Esophagus muscularis mucosa (tissue), 4 donors: ENCODE data around the gene LINC00305. TPM values are rescaled to one million over a fixed set of nuclear protein-coding genes. Genes with fewer than 3 reads are reported as not detected.

Experiments
- DNase-seq: peaks from one replicate; pipeline ENCODE4 v3.0.0-alpha.2; 2017; ENCODE audit errors: extremely low spot score
- H3K27ac ChIP-seq, 4 donors: fragments of 200-600 bp; sonication (generic); replicated peaks in 1 of 4; 1 replicate in 3 of 4; 2 replicates in 1 of 4; pipeline ENCODE4 v1.5.1; 2016 to 2019; ENCODE audit warnings: mild to moderate bottlenecking in 1 of 4
- H3K27me3 ChIP-seq, 4 donors: fragments of 200-600 bp; sonication (generic); one replicate each; pipeline versions ENCODE4 v1.5.1 to v1.6.0; 2016 to 2019
- H3K36me3 ChIP-seq, 4 donors: fragments of 200-600 bp; sonication (generic); one replicate each; pipeline ENCODE4 v1.5.1; 2016 to 2019
- H3K4me1 ChIP-seq, 4 donors: fragments of 200-600 bp; sonication (generic); one replicate each; pipeline ENCODE4 v1.5.1; 2016 to 2019
- H3K4me3 ChIP-seq, 4 donors: fragments of 200-600 bp; sonication (generic); 1 replicate in 2 of 4; 2 replicates in 2 of 4; pipeline ENCODE4 v1.5.1; 2016 to 2019; ENCODE audit warnings: mild to moderate bottlenecking in 4 of 4, moderate library complexity in 1 of 4
- H3K9me3 ChIP-seq, 4 donors: fragments of 200-600 bp; sonication (generic); 1 replicate in 3 of 4; 2 replicates in 1 of 4; pipeline ENCODE4 v1.5.1; 2016 to 2019
- EP300 ChIP-seq: sonication (generic); formaldehyde crosslinking; IDR thresholded peaks from one replicate; pipeline ENCODE4 v1.6.1; 2017; ENCODE audit warnings: antibody characterized with exemption
- POLR2A ChIP-seq: fragments of 450-650 bp; IDR thresholded peaks from one replicate; pipeline ENCODE4 v1.6.1; 2017; ENCODE audit warnings: antibody characterized with exemption, moderate library complexity, mild to moderate bottlenecking, low read depth
- POLR2AphosphoS5 ChIP-seq, 2 donors: sonication (generic); formaldehyde crosslinking; IDR thresholded peaks; one replicate each; pipeline ENCODE4 v1.6.1; 2017; ENCODE audit warnings: antibody characterized with exemption in 2 of 2
- WGBS: methylation state at CpG from one replicate; pipeline ENCODE4 v1.1.5; 2018; 5-methylcytosine and 5-hydroxymethylcytosine counted together
- intact Hi-C: fragments of 100-400 bp; cut with DNase I; formaldehyde crosslinking; loops from one replicate; pipeline ENCODE4 v1.15.1; 2023
- total RNA-seq, 4 donors: library from RNA; depleted of rRNA; stranded (reverse); fragments of >200 nt; gene quantifications; one replicate each; pipeline versions ENCODE4 v1.1.0 to v1.2.1, GENCODE V29; 2016
- TF ChIP-seq, protein P1 (sequence below), 3 experiments: fragments of 200-600 bp in 2 of 3; fragments of 450-650 bp in 1 of 3; sonication (generic) in 2 of 3; IDR thresholded peaks; one replicate each; pipeline ENCODE4 v1.5.1; 2017 to 2019; ENCODE audit warnings: antibody characterized with exemption in 3 of 3, mild to moderate bottlenecking in 2 of 3, moderate library complexity in 1 of 3

Gene LINC00305
- total RNA-seq, 4 donors from 2014 or later, result not detected

GRCh38 chr18:64137914-64138313, 11.0 kb downstream of the LINC00305 start:
- no peak overlapping the region for H3K27ac ChIP-seq
- DNase-seq, result no peak
- no peaks in the 10 kb centered on the region for H3K36me3 ChIP-seq
- no peaks in the 10 kb centered on the region for H3K4me1 ChIP-seq
- H3K9me3 ChIP-seq, result no peaks in the 10 kb centered on the region
- TF ChIP-seq POLR2A (no peak), EP300 (no peak), POLR2AphosphoS5 (IDR thresholded peaks at IDR 0.05) (no peak)
- TF ChIP-seq, protein P1, sequence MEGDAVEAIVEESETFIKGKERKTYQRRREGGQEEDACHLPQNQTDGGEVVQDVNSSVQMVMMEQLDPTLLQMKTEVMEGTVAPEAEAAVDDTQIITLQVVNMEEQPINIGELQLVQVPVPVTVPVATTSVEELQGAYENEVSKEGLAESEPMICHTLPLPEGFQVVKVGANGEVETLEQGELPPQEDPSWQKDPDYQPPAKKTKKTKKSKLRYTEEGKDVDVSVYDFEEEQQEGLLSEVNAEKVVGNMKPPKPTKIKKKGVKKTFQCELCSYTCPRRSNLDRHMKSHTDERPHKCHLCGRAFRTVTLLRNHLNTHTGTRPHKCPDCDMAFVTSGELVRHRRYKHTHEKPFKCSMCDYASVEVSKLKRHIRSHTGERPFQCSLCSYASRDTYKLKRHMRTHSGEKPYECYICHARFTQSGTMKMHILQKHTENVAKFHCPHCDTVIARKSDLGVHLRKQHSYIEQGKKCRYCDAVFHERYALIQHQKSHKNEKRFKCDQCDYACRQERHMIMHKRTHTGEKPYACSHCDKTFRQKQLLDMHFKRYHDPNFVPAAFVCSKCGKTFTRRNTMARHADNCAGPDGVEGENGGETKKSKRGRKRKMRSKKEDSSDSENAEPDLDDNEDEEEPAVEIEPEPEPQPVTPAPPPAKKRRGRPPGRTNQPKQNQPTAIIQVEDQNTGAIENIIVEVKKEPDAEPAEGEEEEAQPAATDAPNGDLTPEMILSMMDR (IDR thresholded peaks at IDR 0.05), result no peak
- H3K4me3 ChIP-seq, result no peak overlapping the region
- WGBS, result 60% methylated on average over 1 of the region's 1 CpG
- no peaks in the 10 kb centered on the region for H3K27me3 ChIP-seq
- intact Hi-C loops, result no loop called here

- no peak for TF ChIP-seq POLR2AphosphoS5 (IDR thresholded peaks at IDR 0.05)
- TF ChIP-seq, protein P1 (IDR thresholded peaks at IDR 0.05), result no peak
- TF ChIP-seq POLR2A, result no peak
- no peak for TF ChIP-seq EP300
Measured at GRCh38 chr18:64134044-64134747, 14.7 kb downstream of the LINC00305 start.

GRCh38 chr18:64132871-64133270, 16.0 kb downstream of the LINC00305 start:
- no peaks in the 10 kb centered on the region for H3K9me3 ChIP-seq
- no peaks in the 10 kb centered on the region for H3K4me1 ChIP-seq
- intact Hi-C loops, result no loop called here
- no peaks in the 10 kb centered on the region for H3K36me3 ChIP-seq
- DNase-seq, result no peak
- H3K4me3 ChIP-seq, result no peak overlapping the region
- no peak overlapping the region for H3K27ac ChIP-seq
- H3K27me3 ChIP-seq, result no peaks in the 10 kb centered on the region
- 49% methylated on average over 2 of the region's 2 CpGs for WGBS
- TF ChIP-seq POLR2AphosphoS5 (IDR thresholded peaks at IDR 0.05) (no peak), POLR2A (no peak), EP300 (no peak)
- TF ChIP-seq, protein P1 (IDR thresholded peaks at IDR 0.05), result no peak

More at GRCh38 chr18:64134044-64134747, 14.7 kb downstream of the LINC00305 start:
- no peaks in the 10 kb centered on the region for H3K9me3 ChIP-seq
- no peak overlapping the region for H3K4me3 ChIP-seq
- no peak for DNase-seq
- WGBS, result 80% methylated on average over 6 of the region's 6 CpGs
- intact Hi-C loops, result no loop called here
- H3K27ac ChIP-seq, result no peak overlapping the region
- H3K27me3 ChIP-seq, result no peaks in the 10 kb centered on the region
- no peaks in the 10 kb centered on the region for H3K36me3 ChIP-seq
- no peaks in the 10 kb centered on the region for H3K4me1 ChIP-seq

- H3K36me3 ChIP-seq, result no peaks in the 10 kb centered on the region
Measured at GRCh38 chr18:64131314-64131713, 17.6 kb downstream of the LINC00305 start.

More at GRCh38 chr18:64131314-64131713, 17.6 kb downstream of the LINC00305 start:
- Histone ChIP-seq H3K27ac (no peak overlapping the region), H3K27me3 (no peaks in the 10 kb centered on the region), H3K9me3 (no peaks in the 10 kb centered on the region), H3K4me3 (no peak overlapping the region), H3K4me1 (no peaks in the 10 kb centered on the region)
- DNase-seq, result no peak
- 94% methylated on average over 2 of the region's 2 CpGs for WGBS
- TF ChIP-seq EP300, result no peak
- no peak for TF ChIP-seq POLR2A
- TF ChIP-seq, protein P1 (IDR thresholded peaks at IDR 0.05), result no peak
- TF ChIP-seq POLR2AphosphoS5 (IDR thresholded peaks at IDR 0.05), result no peak
- intact Hi-C loops, result no loop called here
